Endothelial cell (in vitro differentiated cells): ENCODE results near the gene CASZ1. TPM values are rescaled to one million over a fixed set of nuclear protein-coding genes. Genes with fewer than 3 reads are reported as not detected.

Source experiments
- DNase-seq: peaks from one replicate; pipeline ENCODE4 v3.0.0; 2021; ENCODE audit warnings: low spot score
- H3K27ac Mint-ChIP-seq: one replicate; pipeline ENCODE4 v1.8.0; 2021; ENCODE audit warnings: mixed read lengths, inconsistent platforms; ENCODE audit not compliant: unreplicated experiment
- H3K27me3 Mint-ChIP-seq: one replicate; pipeline ENCODE4 v1.8.0; 2021; ENCODE audit warnings: mild to moderate bottlenecking, moderate library complexity, mixed read lengths, inconsistent platforms; ENCODE audit not compliant: unreplicated experiment
- H3K36me3 Mint-ChIP-seq: one replicate; pipeline ENCODE4 v1.8.0; 2021; ENCODE audit warnings: mild to moderate bottlenecking, low read depth, mixed read lengths, inconsistent platforms; ENCODE audit not compliant: unreplicated experiment
- H3K4me1 Mint-ChIP-seq: one replicate; pipeline ENCODE4 v1.8.0; 2021; ENCODE audit warnings: mild to moderate bottlenecking, mixed read lengths, inconsistent platforms; ENCODE audit not compliant: unreplicated experiment
- H3K4me3 Mint-ChIP-seq: one replicate; pipeline ENCODE4 v1.8.0; 2021; ENCODE audit warnings: mild to moderate bottlenecking, mixed read lengths, inconsistent platforms; ENCODE audit not compliant: unreplicated experiment
- H3K9me3 Mint-ChIP-seq: one replicate; pipeline ENCODE4 v1.8.0; 2021; ENCODE audit warnings: mixed read lengths, inconsistent platforms; ENCODE audit not compliant: unreplicated experiment
- CTCF ChIP-seq: fragments of 200-600 bp; sonication (generic); IDR thresholded peaks from one replicate; pipeline ENCODE4 v1.5.0; 2021; ENCODE audit warnings: antibody characterized with exemption; ENCODE audit not compliant: unreplicated experiment
- total RNA-seq: library from RNA; stranded (reverse); fragmentation: NEBNext Ultra II Directional; extraction: Animal tissue kit (Norgen Biotek cat#: 25700); gene quantifications from one replicate; pipeline ENCODE4 v1.2.1, GENCODE V29; 2021; ENCODE audit not compliant: unreplicated experiment

The CASZ1 gene
- total RNA-seq, 1 donor from 2014 or later, result 6.3 TPM

GRCh38 chr1:10685196-10685807 lies 111.1 kb downstream of the CASZ1 start:
- Mint-ChIP-seq H3K27ac (no peak overlapping the region), H3K9me3 (no peaks in the 10 kb centered on the region), H3K27me3 (peaks cover 9% of the 10 kb centered on the region), H3K36me3 (no peaks in the 10 kb centered on the region), H3K4me3 (no peak overlapping the region), H3K4me1 (peaks cover 31% of the 10 kb centered on the region)
- DNase-seq, result no peak
- no peak for TF ChIP-seq CTCF

GRCh38 chr1:10684221-10684620 lies 112.2 kb downstream of the CASZ1 start:
- no peak for DNase-seq
- peaks cover 30% of the 10 kb centered on the region for H3K4me1 Mint-ChIP-seq
- H3K27me3 Mint-ChIP-seq, result peaks cover 9% of the 10 kb centered on the region
- no peak overlapping the region for H3K27ac Mint-ChIP-seq
- no peak for TF ChIP-seq CTCF
- no peak overlapping the region for H3K4me3 Mint-ChIP-seq
- H3K36me3 Mint-ChIP-seq, result no peaks in the 10 kb centered on the region
- H3K9me3 Mint-ChIP-seq, result no peaks in the 10 kb centered on the region

- Mint-ChIP-seq H3K27ac (no peak overlapping the region), H3K4me1 (peaks cover 28% of the 10 kb centered on the region), H3K36me3 (no peaks in the 10 kb centered on the region), H3K9me3 (no peaks in the 10 kb centered on the region), H3K4me3 (no peak overlapping the region), H3K27me3 (peaks cover 7% of the 10 kb centered on the region)
- no peak for DNase-seq
- TF ChIP-seq CTCF, result no peak
These were observed 113.8 kb downstream of the CASZ1 start for GRCh38 chr1:10682449-10683309.

GRCh38 chr1:10682108-10682445 lies 114.4 kb downstream of the CASZ1 start:
- Mint-ChIP-seq H3K4me3 (no peak overlapping the region), H3K36me3 (no peaks in the 10 kb centered on the region), H3K27me3 (peaks cover 7% of the 10 kb centered on the region), H3K4me1 (peaks cover 24% of the 10 kb centered on the region), H3K9me3 (no peaks in the 10 kb centered on the region), H3K27ac (no peak overlapping the region)
- TF ChIP-seq CTCF, result no peak
- DNase-seq, result no peak
